GM12873 (cell line): ENCODE data around the gene MYCBP.

ENCODE experiments used
- TF ChIP-seq, protein P1 (sequence below): IDR thresholded peaks from 2 replicates; pipeline ENCODE4 v1.5.1; 2012; ENCODE audit warnings: low read depth, mild to moderate bottlenecking, moderate library complexity, low read length, control low read depth; ENCODE audit not compliant: insufficient read depth; ENCODE audit errors: missing control alignments

MYCBP gene

GRCh38 chr1:38818175-38818976 is 54.8 kb downstream of the MYCBP start:
- TF ChIP-seq, protein P1, sequence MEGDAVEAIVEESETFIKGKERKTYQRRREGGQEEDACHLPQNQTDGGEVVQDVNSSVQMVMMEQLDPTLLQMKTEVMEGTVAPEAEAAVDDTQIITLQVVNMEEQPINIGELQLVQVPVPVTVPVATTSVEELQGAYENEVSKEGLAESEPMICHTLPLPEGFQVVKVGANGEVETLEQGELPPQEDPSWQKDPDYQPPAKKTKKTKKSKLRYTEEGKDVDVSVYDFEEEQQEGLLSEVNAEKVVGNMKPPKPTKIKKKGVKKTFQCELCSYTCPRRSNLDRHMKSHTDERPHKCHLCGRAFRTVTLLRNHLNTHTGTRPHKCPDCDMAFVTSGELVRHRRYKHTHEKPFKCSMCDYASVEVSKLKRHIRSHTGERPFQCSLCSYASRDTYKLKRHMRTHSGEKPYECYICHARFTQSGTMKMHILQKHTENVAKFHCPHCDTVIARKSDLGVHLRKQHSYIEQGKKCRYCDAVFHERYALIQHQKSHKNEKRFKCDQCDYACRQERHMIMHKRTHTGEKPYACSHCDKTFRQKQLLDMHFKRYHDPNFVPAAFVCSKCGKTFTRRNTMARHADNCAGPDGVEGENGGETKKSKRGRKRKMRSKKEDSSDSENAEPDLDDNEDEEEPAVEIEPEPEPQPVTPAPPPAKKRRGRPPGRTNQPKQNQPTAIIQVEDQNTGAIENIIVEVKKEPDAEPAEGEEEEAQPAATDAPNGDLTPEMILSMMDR = peak; percentile 65

DNA sequence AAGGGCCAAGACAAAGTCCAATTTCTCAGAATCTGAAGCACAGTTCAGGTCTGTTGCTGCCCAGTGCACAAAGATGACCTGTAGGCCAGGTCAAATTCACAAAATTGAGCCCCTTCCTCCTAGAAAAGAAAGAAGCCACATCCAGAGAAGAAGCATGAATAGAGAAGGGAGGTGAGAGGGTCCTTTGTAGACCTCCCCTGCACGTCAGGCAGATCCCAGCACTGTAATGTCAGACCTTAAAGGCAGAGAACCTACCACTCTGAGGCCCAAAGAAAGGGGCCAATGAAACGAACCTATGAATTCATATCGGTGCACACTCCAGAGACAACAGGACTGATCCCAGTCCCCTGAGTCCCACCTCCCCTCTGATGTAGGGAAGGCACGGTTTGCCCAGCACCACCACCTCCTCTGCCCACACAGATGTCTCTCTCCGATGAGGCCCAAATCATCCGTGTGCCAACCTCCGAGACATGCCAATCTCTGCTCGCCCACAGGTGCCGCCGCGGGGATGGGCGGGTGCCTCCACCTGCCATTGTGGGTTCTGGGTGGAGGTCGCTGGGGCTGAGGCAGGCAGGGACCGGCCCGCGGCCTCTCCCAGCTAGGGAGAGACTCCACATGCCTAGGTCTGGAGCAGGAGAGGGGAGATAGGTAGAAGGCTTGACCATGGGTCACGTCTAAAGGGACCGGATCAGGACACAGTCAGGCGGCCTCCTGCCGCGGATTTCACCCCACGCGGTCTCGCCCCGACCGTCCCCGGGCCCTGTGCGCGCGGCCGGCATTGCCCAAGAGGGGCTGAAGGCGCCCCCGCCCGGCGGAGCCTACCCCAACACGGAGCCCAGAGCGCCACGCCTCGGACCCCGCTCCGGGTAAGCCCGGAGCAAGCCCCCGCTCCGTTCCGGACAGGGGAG is 55.6 kb downstream of the MYCBP start:
- TF ChIP-seq, protein P1 = no peak

DNA sequence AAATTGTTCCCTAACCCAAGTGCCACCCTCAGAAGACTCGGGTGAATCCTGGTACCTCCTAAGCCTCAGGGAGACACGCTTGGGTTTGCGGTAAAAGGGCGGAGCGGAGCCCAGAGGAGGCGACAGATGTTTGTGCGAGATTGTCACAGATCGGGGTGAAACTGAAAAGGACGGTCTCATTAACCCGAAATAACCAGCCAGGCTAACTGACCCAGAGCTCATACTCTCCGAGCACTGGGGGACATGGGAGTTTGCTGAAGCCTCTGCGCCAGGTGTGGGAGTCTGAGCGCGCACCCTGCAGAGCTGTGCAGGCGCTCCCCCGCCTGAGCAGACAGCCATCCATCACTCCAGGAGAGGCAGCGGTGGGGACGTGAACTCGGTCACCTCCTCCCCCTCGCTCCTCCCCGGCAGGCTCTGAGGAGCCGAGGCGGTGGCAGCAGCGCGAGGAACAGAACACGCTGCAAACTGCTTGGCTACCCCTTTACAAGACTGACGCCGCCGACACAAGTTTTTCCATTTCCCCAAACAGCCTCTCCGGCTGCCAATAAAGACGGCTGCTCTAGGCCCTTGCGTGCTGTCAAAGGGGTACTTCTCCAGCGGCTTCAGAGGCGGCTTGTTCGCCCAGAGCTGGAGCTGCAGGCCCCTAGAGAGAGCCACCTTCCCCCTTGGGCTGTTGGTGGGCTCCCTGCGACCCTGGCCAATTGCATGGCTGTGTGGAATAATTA is 57.1 kb downstream of the MYCBP start:
- TF ChIP-seq, protein P1 = no peak

GRCh38 chr1:38814984-38815464 is 58.1 kb downstream of the MYCBP start:
- TF ChIP-seq, protein P1 = no peak

DNA sequence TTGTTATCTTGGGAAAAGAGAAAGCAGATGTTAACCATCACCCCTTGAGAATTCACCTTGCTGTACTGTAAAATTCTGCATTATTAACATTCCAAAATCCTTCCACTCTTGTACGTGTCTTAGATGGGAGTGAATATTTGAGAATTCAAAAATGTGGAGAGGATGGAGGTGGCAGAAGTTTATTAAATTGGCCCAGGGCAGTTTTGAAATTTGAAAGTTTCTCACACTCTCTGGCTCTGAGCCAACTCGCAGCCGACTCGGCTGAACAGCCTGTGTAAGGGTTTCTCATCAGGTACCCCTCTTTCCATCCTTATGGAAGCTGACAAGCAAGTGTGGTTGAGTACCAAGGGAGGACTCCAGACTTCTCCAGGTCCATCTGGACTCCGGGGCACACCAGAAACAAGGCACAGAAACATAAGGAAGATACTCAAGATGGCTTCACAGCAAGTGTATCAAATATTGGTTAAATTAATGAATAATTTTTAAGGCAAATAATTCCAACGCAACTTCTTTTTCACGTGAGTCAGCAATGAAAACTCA is 58.6 kb downstream of the MYCBP start:
- TF ChIP-seq, protein P1 = no peak

DNA sequence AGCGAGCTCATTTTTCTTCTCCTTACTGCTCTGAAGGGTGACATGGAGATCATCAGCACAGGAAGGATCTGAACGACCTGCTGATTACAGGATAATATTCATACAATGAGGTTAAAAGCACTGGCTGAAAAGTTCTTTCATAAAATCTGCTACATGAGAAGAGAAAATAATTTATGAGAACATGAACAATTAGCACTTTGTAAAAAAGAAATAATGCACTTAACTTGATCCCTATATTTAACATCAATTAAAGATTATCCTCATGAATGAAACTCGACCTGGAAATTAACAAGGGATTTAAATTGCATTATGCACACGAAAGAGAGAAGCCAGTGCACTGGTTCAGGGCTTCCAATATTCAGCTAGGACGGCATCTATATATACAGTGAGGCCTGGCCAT is 60.2 kb downstream of the MYCBP start:
- TF ChIP-seq, protein P1 = no peak
